GM18909 (cell line): ENCODE measurements around the gene TRIM51.
"Not testable (repeated sequence)": the region's sequence is repeated elsewhere in the genome, so short reads cannot be mapped to it uniquely, and the experiment has no call there.

Experiments
- ATAC-seq: cut with Tn5 transposase; IDR thresholded peaks from one replicate; pipeline ENCODE4 v1.9.1; 2021; ENCODE audit warnings: mild to moderate bottlenecking; ENCODE audit not compliant: unreplicated experiment, poor library complexity

Gene TRIM51, protein sequence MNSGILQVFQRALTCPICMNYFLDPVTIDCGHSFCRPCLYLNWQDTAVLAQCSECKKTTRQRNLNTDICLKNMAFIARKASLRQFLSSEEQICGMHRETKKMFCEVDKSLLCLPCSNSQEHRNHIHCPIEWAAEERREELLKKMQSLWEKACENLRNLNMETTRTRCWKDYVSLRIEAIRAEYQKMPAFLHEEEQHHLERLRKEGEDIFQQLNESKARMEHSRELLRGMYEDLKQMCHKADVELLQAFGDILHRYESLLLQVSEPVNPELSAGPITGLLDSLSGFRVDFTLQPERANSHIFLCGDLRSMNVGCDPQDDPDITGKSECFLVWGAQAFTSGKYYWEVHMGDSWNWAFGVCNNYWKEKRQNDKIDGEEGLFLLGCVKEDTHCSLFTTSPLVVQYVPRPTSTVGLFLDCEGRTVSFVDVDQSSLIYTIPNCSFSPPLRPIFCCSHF

DNA sequence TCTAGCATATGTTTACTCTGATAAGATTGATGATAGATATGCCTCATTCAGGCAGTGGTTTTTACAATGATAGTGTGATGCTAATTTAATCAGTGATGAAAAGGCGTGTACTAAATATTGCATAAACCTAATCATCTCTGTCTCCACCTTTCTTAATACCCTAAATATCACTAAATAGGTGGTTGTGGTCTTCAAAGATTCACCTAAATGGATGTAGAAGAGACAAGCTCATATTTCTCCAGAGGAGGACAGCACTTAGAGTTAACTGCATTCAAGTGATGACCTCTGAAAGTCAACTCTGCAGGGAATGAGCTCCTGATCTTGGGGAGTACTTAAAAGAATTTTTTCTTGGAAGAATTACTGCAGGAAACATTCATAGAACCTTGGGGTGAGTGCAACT, at the start of gene TRIM51:
TRIM51 (plus strand) TSS at position 301 of the 400 bp plus-strand sequence. CDS start 2,132 bp downstream, outside the sequence.
- ATAC-seq, result not testable (repeated sequence)

DNA sequence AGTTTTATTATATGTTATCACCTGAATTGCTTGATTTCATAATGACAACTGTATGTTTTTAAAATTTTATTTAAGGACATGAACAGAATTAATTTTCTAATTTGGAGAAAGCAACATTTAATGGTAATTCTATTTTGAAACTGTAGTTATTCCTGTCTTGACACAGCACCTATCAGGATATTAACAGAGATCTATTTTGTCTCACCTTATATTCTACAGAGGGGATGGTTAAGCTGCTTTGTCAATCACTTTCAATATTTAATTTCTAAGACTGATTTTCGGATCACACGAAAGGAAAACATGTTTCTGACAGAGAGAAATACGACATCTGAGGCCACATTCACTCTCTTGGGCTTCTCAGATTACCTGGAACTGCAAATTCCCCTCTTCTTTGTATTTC, 44.6 kb upstream of the TRIM51 start, which contains the start of gene OR5D16:
OR5D16 (plus strand) TSS at position 301 of the 400 bp plus-strand sequence; CDS start at position 301, 0 bp downstream.
- ATAC-seq, result no peak

DNA sequence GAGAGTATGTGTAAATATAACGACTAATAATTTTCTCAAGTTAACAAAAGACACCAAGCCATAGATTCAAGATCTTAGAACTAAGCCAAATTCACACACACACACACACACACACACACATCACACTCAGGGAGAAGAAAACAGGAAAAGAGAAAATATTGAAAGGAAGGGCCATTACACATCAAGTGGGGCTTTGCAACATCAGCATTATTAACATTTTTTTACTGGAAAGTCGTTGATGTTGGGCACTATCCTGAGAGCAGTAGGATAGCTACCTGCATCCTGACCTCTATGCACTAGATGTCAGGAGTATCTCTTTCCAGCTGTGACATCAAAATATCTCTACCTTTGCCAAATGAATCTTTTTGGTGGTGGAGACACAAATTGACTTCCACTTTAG, 35.6 kb upstream of the TRIM51 start:
- no peak for ATAC-seq

DNA sequence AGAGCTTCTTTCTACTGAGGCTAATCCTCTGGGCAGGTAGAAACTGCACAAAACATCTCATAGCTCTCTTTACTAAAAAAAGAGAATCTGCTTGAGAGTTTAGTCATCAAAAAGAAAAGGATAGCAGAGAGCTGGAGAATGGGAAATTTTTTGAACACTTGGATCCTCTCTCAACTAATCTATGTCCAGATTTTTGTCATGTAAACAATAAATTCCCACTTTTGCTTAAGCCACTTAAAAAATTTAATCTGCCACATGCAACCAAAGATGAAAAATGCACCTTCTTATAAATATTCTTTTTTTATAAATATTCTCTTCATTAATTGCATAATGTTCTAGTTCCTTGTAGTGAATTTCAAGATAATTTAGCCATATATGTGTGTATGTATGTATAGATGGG, 34.1 kb upstream of the TRIM51 start:
- no peak for ATAC-seq

DNA sequence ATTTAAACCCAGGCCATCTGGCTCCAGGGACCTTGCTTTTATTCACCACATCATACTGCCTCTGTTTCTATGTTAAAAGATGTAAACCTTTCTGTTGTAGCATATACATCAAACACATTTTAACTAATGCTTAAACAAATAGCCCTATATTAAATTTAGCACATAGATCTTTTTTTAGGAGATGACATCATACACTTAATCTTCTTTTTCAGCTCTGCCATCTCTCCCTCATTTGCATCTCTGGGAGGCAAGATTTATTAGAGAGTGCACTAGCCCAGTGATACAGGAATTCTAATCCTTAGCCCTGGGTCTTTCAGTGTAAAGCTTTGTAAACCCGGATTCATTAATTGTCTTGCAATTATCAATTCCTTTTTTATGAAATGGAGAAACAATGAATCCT, 31.0 kb upstream of the TRIM51 start:
- no peak for ATAC-seq

DNA sequence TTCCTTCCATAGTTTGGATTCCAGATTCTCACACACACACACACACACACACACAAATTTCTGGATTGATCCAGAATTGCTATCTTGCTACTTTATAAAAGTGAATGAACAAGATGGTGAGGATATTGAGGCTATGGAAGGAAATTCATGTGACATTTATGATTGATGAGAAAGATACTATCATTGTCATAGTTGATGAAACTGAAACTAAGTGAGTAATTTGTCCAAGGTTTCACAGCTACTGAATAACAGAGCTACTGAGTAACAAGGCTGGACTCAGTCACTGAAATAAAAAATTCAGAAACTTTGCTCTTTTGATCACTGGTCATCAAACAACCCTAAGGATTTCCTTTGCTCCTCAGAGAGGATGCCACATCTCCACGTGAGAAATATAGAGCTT, 28.4 kb upstream of the TRIM51 start:
- no peak for ATAC-seq

DNA sequence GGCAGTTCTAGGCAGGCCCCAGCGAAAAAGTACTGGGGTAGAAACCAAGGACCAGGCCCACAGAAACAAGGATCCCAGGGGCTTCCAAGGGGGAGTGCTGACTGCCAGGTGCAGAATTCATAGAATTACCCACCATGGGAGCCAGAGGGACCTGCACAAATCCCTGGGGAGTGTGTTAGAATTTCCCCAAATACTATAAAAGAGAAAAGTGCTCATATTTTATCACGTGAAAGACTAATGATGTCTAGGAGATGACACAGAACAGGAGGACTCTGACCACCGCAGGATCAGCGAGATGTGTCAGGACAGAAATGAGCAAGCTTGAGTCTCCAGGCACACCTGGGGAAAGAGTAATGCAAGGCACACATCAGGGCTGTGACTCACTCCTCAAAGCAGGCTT, 15.7 kb upstream of the TRIM51 start:
- not testable (repeated sequence) for ATAC-seq

DNA sequence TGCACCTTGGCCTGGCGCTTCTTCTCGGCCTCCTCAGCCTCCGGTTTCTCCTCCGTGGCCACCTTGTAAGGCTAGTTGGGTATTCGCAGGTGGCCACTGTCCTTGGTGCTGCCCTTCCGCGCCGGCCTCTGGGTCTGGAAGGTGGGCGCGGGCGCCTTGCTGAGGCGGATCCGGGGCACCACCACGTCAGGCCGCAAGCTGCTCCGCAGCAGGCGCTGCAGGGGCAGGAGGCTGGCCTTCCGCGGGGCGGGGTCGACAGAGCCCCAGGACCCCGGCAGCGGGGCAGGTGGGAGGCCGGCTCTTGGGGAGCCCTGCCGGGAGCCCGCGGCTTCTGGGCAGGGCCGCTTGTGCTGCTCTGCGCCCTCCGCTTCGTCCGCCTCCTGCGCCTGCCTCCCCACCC, 10.4 kb upstream of the TRIM51 start:
- ATAC-seq, result not testable (repeated sequence)

DNA sequence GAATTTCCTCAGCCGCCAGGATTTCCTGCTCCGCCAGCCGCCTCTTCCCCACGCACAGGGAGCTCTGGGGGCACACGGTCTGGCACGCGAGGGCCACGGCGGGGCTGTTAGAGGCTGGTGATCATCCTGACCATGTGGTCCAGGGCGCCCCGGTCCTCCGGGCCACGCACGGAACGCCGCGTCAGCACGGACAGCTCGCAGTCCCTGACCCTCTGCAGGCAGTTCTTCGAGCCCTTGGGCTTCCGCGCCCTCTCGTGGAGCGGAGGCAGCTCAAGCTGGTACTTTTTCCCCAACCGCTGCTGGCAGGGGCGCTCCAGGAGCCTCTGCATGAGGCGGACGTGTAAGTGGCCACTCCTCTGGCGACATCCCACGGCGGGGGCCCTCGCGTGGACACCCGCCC, 10.0 kb upstream of the TRIM51 start:
- ATAC-seq, result not testable (repeated sequence)

DNA sequence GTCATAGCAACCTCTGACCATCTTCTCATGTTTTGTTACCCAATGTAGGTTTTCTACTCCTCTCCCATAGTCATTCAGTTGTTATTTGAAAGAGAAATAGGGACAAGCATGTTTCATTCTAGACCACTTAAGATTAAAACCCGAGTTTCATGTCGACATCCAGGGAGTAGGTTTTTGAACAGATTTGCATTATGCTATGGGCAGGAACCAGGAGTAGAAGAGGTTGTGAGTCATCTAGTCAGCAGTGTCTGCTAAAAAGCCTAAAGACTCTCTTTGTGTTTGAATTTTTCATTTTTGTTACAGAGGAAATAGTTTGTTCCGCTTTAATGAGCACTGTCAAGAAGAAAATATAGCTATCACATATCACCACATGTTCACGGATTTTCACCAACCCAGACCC, 1.9 kb downstream of the TRIM51 start:
- not testable (repeated sequence) for ATAC-seq

DNA sequence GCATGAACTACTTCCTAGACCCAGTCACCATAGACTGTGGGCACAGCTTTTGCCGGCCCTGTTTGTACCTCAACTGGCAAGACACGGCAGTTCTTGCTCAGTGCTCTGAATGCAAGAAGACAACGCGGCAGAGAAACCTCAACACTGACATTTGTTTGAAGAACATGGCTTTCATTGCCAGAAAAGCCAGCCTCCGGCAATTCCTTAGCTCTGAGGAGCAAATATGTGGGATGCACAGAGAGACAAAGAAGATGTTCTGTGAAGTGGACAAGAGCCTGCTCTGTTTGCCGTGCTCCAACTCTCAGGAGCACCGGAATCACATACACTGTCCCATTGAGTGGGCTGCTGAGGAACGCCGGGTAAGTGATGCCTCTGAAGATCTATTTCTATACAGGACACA, 2.4 kb downstream of the TRIM51 start:
- ATAC-seq, result not testable (repeated sequence)

DNA sequence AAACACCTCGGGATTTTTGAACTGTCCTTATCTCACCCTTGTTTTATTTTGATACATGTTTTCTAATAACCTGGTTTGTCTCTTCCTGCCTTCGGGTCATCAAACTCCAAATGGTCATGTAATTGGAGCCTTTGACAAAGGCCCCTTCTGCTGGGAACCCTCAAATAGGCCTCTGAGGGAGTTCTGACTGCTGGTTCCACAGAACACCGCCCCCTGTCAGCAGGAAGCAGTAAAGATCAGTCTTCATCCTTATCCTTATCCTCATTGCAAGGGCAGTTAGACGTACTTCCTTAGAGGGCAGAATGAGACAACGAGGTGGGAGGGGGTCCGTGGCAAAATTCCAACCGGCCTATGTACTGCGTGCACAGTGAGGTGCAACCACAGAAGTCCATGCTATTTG, 12.1 kb downstream of the TRIM51 start:
- ATAC-seq, result no peak

DNA sequence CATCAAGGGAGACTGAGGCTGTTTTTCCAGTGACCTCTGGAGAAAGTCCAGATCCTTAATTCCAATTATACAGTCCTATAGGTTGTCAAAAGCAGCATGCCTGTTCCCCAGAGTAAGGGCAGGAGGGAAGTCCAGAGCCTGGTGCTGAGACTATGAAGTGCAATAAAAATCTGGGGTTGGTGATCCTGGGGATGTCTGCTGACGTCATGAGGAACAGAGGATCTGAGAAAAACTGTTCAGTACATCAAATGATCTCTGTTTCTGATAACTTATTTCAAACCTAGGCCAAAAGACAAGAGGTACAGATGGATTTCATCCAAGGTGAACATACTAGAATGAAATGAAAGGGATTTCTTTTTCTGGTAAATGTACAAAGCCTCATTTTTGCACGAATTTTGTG, 19.2 kb downstream of the TRIM51 start:
- ATAC-seq, result no peak

DNA sequence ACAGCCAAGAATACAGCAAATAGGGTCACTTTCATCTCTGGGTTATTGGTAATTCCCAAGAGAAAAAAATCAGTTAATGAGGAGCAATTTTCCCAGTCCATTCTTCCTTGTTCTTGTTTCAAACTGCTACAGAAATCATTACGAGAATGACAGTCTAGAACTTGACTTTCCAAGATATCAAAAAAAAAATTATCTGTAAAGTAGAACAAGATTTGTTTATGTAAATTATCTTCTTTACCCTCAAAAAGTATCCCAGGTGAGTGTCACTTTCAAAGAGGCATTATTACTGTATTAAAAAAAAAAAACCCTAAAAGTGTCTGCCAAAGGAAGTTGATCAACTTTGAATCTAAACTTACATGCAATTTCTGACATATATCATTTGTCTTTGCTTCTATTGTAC, 31.4 kb downstream of the TRIM51 start, which contains the start of gene OR5W2:
OR5W2 (minus strand) TSS at position 101 of the 400 bp plus-strand sequence; CDS start at position 101, 0 bp downstream.
- no peak for ATAC-seq

DNA sequence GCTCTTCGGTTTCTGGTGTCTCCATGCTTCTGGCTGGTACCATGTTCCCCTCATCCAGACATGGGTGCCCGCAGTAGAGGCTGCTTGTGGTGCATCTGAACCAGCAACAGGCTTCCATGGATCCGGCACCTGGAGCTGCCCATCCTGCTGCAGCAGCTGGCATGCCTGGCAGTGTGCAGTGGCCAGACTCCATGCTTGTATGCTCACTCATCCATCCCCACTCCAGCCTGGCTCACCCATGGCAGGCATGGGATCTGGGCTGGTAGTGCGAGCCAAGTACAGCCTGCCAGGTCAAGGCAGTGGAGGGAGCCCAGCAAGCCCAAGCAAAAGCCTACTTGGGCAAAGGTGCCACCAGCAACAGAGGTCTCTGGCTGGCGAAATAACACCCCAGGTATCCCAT, 37.4 kb downstream of the TRIM51 start:
- ATAC-seq, result no peak

DNA sequence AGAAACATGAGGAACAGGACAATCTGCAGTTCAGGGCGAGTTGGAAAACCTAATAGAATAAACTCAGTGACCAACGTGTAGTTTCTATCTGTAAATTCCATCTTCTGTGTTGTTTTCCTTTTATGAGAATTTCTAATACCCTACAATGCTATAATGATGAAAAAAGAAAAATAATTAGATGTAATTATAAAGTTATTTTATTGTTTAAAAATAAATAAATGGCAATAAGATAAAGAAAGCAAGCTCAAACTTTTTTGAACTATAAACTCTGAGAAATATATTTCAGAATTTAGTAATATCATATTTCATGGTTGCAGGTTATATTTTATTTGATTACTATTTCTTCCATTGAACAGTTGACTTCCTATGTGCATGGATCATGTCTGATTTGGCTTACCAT, 53.2 kb downstream of the TRIM51 start, which contains the start of gene OR5I1:
OR5I1 (minus strand) TSS at position 101 of the 400 bp plus-strand sequence; CDS start at position 101, 0 bp downstream.
- no peak for ATAC-seq
